Neural crest cell (in vitro differentiated cells): Measurements from ENCODE around the gene MXD3. TPM values are rescaled to one million over a fixed set of nuclear protein-coding genes. Genes with fewer than 3 reads are reported as not detected.
"Not testable (repeated sequence)": the region's sequence is repeated elsewhere in the genome, so short reads cannot be mapped to it uniquely, and the experiment has no call there.

ENCODE experiments used
- DNase-seq: peaks from one replicate; pipeline ENCODE4 v3.0.0; 2021; ENCODE audit warnings: low read depth, mixed read lengths, low spot score
- H3K27ac Mint-ChIP-seq: one replicate; pipeline ENCODE4 v1.8.0; 2021; ENCODE audit warnings: mild to moderate bottlenecking, mixed read lengths; ENCODE audit not compliant: unreplicated experiment
- H3K27me3 Mint-ChIP-seq: 2 replicates; pipeline ENCODE4 v1.8.0; 2021; ENCODE audit warnings: low read depth, mild to moderate bottlenecking, mixed read lengths
- H3K36me3 Mint-ChIP-seq: 2 replicates; pipeline ENCODE4 v1.8.0; 2021; ENCODE audit warnings: low read depth, mild to moderate bottlenecking, mixed read lengths
- H3K4me1 Mint-ChIP-seq: 2 replicates; pipeline ENCODE4 v1.8.0; 2021; ENCODE audit warnings: mixed read lengths
- H3K4me3 Mint-ChIP-seq: one replicate; pipeline ENCODE4 v1.8.0; 2021; ENCODE audit warnings: mild to moderate bottlenecking, mixed read lengths
- H3K9me3 Mint-ChIP-seq: 2 replicates; pipeline ENCODE4 v1.8.0; 2021; ENCODE audit warnings: mixed read lengths
- CTCF ChIP-seq: fragments of 200-600 bp; sonication (generic); conservative IDR thresholded peaks from 2 replicates; pipeline ENCODE4 v1.5.0; 2021; ENCODE audit warnings: antibody characterized with exemption, mild to moderate bottlenecking
- total RNA-seq: library from RNA; stranded (reverse); gene quantifications from 2 replicates; pipeline ENCODE4 v1.2.1, GENCODE V29; 2021

The MXD3 gene
- total RNA-seq, 1 donor from 2014 or later, result 40.3 TPM

DNA sequence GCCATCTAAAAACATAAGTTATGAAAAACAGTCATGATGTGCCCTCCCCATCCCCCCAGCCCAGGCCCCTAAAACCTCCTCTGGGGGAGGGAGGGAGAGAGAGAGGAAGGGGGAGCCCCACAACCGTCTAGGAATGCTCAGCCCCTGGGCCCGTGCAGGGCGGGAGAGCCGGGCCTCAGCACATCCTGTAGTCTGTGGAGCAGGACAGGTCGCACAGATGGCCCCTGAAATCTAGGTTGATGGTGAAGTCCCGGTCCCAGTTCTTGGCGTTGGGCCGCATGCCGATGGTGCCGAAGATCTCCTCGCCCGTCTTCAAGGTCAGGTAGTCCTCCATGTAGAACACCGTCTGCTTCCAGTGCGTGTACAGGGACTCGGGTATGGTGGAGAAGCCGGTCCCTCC, 46.3 kb downstream of the MXD3 start:
- no peak for DNase-seq
- no peaks in the 10 kb centered on the region for H3K27me3 Mint-ChIP-seq
- no peak for TF ChIP-seq CTCF
- no peak overlapping the region for H3K4me3 Mint-ChIP-seq
- H3K9me3 Mint-ChIP-seq, result no peaks in the 10 kb centered on the region
- no peaks in the 10 kb centered on the region for H3K4me1 Mint-ChIP-seq
- H3K36me3 Mint-ChIP-seq, result peaks cover 24% of the 10 kb centered on the region
- no peak overlapping the region for H3K27ac Mint-ChIP-seq

DNA sequence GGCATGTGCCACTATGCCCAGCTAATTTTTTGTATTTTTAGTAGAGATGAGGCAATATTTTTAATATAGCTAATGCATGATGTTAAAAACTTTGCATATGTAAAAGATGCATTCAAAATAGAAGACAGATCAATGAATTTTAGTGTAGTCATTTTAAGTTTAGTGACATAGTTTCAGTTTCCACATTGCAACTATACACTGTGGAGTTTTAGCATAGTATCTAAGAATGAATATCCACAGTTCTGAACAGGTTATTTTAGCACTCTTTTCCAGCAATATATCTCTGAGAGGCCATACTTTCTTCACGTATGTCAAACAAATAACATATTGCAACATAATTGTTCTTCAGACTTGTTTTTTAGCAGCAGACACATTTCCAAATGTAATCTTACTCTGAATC, 47.5 kb downstream of the MXD3 start:
- Mint-ChIP-seq H3K9me3 (no peaks in the 10 kb centered on the region), H3K4me1 (no peaks in the 10 kb centered on the region), H3K27ac (no peak overlapping the region), H3K4me3 (no peak overlapping the region), H3K36me3 (peaks cover 22% of the 10 kb centered on the region), H3K27me3 (no peaks in the 10 kb centered on the region)
- no peak for DNase-seq
- no peak for TF ChIP-seq CTCF

DNA sequence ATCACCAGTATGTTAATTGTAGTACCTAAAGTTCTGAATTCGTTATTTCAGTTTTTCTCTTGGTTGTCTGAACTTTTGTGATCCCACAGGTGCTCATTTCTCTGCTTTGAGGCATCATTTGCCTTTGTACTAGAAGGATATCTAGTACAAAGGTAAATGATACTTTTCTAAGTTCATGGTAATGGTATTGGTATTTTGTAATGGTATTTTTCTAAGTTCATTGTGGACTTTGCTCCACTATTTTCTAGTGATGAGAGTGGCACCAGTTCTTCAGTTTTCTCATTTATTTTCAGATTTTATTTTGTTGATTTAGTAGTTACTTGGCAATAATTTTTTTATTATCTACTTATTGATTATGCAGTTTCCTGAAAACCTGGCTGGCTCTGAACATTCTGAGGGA, 50.2 kb downstream of the MXD3 start:
- H3K9me3 Mint-ChIP-seq, result no peaks in the 10 kb centered on the region
- H3K36me3 Mint-ChIP-seq, result peaks cover 25% of the 10 kb centered on the region
- H3K4me3 Mint-ChIP-seq, result no peak overlapping the region
- H3K27ac Mint-ChIP-seq, result no peak overlapping the region
- no peak for DNase-seq
- H3K4me1 Mint-ChIP-seq, result no peaks in the 10 kb centered on the region
- no peaks in the 10 kb centered on the region for H3K27me3 Mint-ChIP-seq
- TF ChIP-seq CTCF, result no peak

GRCh38 chr5:177260961-177261360, 50.7 kb downstream of the MXD3 start:
- no peaks in the 10 kb centered on the region for H3K4me1 Mint-ChIP-seq
- H3K4me3 Mint-ChIP-seq, result no peak overlapping the region
- no peaks in the 10 kb centered on the region for H3K27me3 Mint-ChIP-seq

DNA sequence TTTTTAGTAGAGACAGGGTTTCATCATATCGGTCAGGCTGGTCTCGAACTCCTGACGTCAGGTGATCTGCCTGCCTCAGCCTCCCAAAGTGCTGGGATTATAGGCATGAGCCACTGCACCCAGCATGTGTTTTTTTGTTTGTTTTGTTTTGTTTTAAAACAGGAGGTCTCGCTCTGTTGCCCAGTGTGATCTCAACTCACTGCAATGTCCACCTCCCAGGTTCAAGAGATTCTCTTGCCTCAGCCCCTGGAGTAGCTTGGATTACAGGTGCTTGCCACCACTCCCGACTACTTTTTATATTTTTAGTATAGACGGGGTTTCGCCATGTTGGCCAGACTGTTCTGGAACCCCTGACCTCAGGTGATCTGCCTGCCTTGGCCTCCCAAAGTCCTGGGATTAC, 53.0 kb downstream of the MXD3 start:
- peaks cover 14% of the 10 kb centered on the region for H3K36me3 Mint-ChIP-seq

More at GRCh38 chr5:177260961-177261360, 50.7 kb downstream of the MXD3 start:
- Mint-ChIP-seq H3K36me3 (peaks cover 23% of the 10 kb centered on the region), H3K9me3 (no peaks in the 10 kb centered on the region), H3K27ac (no peak overlapping the region)
- no peak for DNase-seq
- no peak for TF ChIP-seq CTCF

More for the DNA sequence above, 53.0 kb downstream of the MXD3 start:
- not testable (repeated sequence) for DNase-seq, H3K9me3 Mint-ChIP-seq, H3K4me3 Mint-ChIP-seq, H3K4me1 Mint-ChIP-seq, H3K27ac Mint-ChIP-seq, H3K27me3 Mint-ChIP-seq

Other genes starting within 250 kb of the MXD3 start
- gene FGFR4, start 225.0 kb downstream of the MXD3 start, total RNA-seq, result 5.4 and 7.1 TPM in 2 replicates
- gene NSD1, start 178.1 kb downstream of the MXD3 start, total RNA-seq, result 122 TPM in 2 replicates
- gene RAB24, start 8.2 kb downstream of the MXD3 start, total RNA-seq, result 32.0 and 33.0 TPM in 2 replicates
- 169 and 180 TPM in 2 replicates for gene PRELID1, start 8.1 kb downstream of the MXD3 start, total RNA-seq
- 73.0 and 80.5 TPM in 2 replicates for gene LMAN2, start 39.8 kb upstream of the MXD3 start, total RNA-seq
- gene RGS14, start 46.0 kb upstream of the MXD3 start, total RNA-seq, result 12.3 and 15.7 TPM in 2 replicates
- 0.16 TPM in 1 of 2 replicates, not detected in the other for gene SLC34A1, start 72.5 kb upstream of the MXD3 start, total RNA-seq
- not detected in 2 replicates for gene PFN3, start 88.8 kb upstream of the MXD3 start, total RNA-seq
- 2.3 and 2.7 TPM in 2 replicates for gene F12, start 97.7 kb upstream of the MXD3 start, total RNA-seq
- gene GRK6, start 114.8 kb upstream of the MXD3 start, total RNA-seq, result 47.4 and 54.9 TPM in 2 replicates
- 16.1 and 19.0 TPM in 2 replicates for gene PRR7, start 134.9 kb upstream of the MXD3 start, total RNA-seq
- 387 and 410 TPM in 2 replicates for gene DBN1, start 161.7 kb upstream of the MXD3 start, total RNA-seq
- 129 and 147 TPM in 2 replicates for gene PDLIM7, start 185.7 kb upstream of the MXD3 start, total RNA-seq
- 10.5 and 11.4 TPM in 2 replicates for gene DOK3, start 197.9 kb upstream of the MXD3 start, total RNA-seq
- gene DDX41, start 205.1 kb upstream of the MXD3 start, total RNA-seq, result 125 and 130 TPM in 2 replicates
- gene FAM193B, start 242.7 kb upstream of the MXD3 start, total RNA-seq, result 96.3 and 98.4 TPM in 2 replicates